ENCODE results near the gene IKZF3.
"Not testable (repeated sequence)": the region's sequence is repeated elsewhere in the genome, so short reads cannot be mapped to it uniquely, and the experiment has no call there.

Gene IKZF3

DNA sequence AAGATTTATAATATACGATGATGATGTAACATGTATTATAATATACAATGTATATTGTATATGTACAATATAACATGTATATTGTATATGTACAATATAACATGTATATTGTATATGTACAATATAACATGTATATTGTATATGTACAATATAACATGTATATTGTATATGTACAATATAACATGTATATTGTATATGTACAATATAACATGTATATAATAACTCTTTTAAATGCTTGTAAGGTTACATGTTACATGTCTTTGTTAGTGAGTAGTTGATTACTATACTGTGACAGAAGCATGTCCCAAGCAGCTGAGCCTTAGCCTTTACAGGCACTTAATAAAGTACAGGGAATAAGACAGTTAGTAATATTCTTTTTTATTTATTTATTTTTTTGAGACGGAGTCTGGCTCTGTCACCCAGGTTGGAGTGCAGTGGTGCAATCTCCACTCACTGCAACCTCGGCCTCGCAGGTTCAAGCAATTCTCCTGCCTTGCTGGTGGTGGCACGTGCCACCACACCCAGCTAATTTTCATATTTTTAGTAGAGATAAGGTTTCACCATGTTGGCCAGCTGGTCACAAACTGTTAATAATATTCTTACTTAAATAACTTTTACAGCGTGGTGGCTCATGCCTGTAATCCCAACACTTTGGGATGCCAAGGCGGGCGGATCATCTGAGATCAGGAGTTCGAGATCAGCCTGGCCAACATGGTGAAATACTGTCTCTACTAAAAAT is 8.0 kb downstream of the IKZF3 start:
- not testable (repeated sequence) for DNase-seq (ENCODE audit: low read depth, low spot score)

DNA sequence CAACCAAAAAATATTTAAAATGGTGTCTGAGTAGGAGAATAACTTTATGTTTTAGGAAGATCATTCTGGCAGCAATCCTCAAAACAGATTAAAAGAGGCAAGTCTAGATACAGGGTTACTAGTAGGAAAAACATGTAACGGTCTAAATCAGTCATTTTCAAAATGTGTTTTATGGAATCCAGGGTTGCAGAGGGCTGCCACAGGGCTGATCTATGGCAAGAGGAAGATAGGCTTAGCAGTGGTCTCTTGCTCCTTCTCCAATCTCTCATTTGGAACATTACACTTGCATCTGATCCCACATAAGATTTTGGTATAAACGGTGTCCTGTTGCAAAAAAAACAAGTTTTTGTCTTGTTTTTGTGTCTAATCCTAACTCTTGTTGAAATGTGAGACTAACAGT is 9.2 kb downstream of the IKZF3 start:
- DNase-seq (ENCODE audit: low read depth, low spot score), result no peak

DNA sequence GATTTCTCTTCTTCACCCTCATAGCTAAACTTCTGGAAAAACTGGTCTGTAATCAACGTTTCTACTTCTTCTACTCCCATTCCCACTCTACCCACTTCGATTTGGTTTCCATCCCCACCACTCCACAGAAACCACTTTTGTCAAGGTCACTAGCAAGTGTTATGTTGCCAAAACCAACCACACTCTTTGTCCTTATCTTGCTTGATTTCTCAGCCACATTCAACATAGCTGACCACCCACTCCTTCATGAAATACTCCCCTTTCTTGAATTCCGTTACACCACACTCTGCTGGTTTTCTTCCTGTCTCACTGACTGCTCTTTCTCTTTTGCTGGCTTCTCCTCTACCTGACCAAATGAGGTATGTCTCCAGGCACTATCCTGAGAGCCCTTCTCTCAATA is 11.9 kb downstream of the IKZF3 start:
- no peak for DNase-seq (ENCODE audit: low read depth, low spot score)

DNA sequence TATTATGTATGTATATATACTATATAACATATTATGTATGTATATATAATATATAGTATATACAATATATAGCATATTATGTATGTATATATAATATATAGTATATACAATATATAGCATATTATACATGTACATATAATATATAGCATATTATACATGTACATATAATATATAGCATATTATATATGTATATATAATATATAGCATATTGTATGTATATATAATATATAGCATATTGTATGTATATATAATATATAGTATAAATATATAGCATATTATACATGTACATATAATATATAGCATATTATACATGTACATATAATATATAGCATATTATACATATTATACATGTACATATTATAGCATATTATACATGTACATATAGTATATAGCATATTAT is 13.9 kb downstream of the IKZF3 start:
- DNase-seq (ENCODE audit: low read depth, low spot score), result not testable (repeated sequence)

DNA sequence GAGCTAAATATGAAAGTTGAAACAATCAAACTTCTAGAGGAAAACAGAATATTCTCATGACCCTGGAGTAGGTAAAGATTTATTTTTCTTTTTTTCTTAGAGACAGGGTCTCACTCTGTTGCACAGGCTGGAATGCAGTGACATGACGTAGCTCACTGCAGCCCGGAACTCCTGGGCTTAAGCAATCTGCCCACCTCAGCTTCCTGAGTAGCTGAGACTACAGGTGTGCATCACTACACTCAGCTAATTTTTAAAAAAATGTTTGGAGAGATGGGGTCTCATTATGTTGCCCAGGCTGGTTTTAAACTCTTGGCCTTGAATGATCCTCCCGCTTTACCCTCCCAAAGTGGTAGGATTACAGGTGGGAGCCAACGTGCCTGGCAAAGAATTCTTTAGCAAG is 15.5 kb downstream of the IKZF3 start:
- DNase-seq (ENCODE audit: low read depth, low spot score), result no peak

DNA sequence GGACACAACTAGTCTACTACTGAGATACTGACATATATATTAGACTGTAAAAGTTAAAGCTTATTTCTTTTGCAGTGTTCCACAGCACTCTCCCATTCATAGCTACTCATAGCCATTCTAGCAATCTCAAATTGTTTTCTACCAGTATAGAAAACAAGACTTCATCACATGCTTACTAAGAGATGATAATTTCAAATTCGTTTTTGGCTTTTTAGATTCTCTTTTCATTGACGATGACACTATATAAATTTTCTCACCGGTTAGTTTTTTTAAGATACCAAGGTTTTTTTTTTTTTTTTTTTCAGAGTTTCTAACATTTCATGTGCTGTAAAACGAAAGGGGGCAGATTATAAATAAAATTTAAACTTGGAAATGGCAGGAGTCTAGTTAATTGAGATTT is 17.9 kb downstream of the IKZF3 start:
- no peak for DNase-seq (ENCODE audit: low read depth, low spot score)

DNA sequence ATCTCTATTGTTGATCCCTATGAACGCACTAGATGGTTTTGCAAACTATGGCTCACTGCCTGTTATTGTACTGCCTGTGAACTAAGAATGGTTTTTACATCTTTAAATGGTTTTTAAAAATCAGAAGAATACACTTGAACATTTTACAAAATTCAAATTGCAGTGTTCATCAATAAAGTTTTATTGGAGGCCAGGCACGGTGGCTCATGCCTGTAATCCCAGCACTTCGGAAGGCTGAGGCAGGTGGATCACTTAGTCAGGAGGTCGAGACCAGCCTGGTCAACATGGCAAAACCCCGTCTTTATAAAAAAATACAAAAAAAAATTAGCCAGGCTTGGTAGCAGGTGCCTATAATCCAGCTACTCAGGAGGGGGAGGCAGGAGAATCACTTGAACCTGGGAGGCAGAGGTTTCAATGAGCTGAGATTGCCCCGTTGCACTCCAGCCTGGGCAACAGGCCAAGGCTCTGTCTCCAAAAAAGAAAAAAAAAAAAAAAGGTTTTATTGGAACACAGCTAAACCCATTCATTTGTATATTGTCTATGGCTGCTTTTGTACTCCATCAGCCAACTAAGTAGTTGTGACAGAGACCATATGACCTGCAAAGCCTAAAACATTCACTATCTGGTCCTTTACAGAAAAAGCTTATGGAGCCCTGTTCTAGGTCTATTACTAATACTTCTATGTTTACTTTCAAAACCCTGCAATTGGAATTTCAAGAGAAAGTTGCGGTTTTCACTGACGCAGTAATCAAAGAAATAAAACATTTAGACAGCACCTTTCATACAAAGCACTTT is 18.9 kb downstream of the IKZF3 start:
- DNase-seq (ENCODE audit: low read depth, low spot score), result no peak

DNA sequence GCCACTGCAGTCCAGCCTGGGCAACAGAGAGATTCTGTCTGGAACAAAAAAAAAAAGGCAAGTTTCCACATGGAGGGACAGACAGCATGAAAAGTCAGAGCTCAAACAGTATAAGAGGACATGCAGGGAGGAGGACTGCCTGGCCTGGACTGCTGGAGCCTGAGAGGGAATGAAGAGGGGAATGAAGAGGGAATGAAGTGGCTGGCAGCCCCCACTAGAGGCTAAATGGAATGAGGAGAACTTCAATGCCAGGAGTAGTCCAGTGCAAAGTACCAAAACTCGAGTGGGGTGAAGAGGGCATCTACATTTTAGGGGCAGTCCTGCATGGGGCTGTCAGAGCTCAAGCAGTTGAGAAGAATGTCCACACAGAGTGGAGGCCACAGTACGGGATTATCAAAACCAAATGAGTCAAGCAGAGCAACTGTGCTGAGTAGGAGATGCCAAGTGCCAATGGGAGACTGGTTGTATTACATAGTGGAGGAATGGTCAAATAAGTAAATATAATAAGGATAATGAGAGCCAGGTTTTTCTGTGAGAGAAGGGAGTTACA is 22.9 kb downstream of the IKZF3 start:
- DNase-seq (ENCODE audit: low read depth, low spot score), result no peak

DNA sequence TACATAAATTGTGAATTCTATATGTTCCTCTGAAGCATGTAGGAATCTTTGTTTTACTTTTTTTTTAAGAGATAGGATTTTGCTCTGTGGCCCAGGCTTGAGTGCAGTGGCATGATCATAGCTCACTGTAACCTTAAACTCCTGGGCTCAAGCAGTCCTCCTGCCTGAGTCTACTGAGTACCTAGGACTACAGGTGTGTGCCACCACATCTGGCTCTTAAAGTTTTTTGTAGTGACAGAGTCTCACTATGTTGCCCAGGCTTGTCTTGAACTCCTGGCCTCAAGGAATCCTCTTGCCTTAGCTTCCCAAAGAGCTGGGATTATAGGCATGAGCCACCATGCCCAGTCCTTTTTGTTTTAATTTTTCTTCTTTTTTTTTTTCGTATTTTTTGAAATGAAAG is 25.3 kb downstream of the IKZF3 start:
- no peak for DNase-seq (ENCODE audit: low read depth, low spot score)

DNA sequence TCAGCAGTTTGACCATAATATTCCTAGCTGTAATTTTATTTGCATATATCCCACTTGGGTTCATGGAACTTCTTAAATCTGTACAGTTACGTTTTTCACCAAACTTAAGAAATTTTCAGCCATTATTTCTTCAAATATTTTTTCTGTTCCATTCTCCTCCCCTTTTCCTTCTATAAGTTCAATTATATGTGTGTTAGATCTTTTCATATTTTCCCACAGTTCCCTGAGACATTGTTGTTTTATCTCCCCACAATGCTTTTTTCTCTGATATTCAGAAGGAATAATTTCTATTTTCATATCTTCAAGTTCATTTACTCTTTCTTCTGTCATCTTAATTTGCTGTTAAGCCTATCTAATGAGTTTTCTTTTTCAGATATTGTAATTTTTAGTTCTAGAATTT is 26.1 kb downstream of the IKZF3 start:
- DNase-seq (ENCODE audit: low read depth, low spot score), result no peak

DNA sequence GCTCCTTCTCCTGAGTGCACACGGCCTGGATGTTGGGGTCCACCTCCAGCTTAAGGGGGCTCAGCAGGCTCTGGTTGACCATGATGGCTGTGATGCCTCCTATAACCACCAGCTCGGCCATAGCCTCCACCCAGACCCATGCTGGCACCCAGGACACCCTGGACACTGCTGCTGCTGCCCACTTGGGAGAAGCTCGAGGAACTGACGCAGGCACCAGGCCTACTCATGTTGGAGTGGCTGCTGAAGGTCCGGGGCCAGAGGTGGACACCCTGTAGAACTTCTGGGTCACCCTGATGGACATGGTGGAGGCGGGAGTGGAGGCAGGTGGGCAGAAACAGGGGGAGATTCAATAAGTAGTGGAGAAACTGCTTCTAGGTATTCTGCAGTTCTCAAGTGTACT is 28.0 kb downstream of the IKZF3 start:
- DNase-seq (ENCODE audit: low read depth, low spot score), result no peak

DNA sequence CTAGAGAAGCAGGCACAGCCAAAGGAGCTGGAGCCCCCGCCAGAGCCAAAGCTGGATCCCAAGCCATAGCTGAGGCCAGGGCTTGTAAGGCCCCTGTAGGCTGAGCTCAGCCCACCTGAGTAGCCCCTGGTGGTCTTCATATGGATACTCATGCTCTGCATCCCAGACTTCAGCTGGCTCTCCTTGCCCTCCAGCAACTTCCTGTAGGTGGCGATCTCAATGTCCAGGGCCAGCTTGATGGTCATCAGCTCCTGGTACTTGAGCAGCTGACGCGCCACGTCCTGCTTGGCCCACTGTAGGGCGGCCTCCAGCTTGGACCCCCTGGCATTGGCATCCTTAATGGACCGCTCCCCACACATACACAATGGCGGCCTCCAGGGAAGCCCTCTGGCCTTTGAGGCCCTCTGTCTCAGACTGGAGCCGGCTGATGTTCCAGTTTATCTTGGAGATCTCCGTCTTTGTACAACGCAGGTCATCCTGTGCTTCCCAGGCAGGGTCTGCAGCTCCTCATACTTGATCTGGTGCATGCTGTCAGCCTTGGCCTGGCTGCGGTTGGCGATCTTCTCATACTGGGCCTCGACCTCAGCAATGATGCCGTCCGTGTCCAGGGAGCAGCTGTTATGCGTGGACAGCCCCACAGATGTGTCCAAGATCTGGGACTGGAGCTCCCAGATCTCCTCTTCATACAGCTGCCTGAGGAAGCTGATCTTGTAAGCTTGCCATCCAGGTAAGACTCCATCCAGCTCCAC is 28.9 kb downstream of the IKZF3 start:
- DNase-seq (ENCODE audit: low read depth, low spot score), result no peak

DNA sequence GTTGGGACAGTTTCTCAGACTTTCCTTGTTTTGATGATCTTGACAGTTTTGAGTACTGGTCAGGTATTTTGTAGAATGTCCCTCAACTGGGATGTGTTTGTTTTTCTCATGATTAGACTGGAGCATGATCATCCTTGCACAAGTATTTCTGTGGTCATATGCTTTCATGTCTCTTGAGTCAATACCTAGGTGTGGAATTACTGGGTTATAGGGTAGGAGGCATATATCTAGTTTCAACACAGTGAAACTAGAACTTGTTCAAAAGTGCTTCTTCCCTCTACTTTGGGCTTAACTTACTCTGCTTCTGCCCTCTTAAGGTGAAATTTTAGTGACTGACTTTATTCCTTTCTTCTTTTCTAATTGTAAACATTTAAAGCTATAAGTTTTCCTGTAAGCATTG is 30.1 kb downstream of the IKZF3 start:
- no peak for DNase-seq (ENCODE audit: low read depth, low spot score)

DNA sequence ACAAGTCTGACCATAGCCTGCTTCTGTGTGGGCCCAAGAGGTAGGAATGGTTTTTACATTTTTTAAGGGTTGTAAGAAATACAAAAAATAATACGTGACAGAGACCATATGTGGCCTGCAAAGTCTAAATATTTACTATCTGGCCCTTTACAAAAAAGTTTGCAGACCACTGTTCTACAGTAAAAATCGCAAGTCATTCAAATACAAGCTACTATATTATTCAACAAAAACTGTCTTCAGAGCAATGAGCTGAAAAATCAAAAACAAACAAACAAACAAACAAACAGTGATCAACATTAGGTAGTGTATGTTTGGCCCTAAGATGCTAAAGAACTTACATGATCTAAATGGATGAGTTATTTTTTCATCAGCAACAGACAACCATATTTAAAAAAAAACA is 32.5 kb downstream of the IKZF3 start:
- DNase-seq (ENCODE audit: low read depth, low spot score), result no peak

DNA sequence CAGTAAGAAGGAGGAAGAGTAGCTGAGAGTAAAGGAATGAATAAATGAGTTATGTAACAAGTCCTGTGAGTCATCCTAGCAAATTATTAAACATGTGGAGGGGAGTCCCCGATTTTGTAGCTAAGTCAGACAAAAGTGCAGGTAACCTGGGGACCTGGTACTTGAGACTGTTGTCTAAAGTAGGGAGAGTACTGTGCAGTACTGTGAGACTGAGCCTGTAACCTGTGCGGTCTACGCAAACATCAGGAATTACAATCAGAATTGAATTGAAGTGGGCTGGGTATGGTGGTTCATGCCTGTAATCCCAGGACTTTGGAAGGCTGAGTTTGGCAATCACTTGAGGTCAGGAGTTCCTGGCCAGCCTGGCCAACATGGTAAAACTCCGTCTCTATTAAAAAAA is 35.7 kb downstream of the IKZF3 start:
- DNase-seq (ENCODE audit: low read depth, low spot score), result no peak

DNA sequence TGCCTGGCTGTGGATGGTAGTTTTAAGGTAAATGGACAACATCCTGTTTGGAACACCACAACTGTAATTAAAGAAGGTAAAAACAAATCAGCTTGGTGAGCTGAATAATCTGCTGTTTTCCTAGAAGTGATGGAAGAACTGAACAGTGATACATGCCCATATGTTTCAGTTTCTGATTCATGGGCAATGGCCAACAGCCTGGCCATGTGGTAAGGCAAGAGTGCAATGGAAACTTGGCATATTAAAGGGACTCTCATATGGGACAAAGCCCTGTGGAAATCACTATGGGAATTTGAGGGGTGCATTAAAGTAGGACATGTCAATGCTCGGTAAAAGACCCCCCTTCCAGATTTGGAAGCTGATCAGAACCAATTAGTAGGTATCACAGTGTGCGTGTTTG is 37.8 kb downstream of the IKZF3 start:
- no peak for DNase-seq (ENCODE audit: low read depth, low spot score)

DNA sequence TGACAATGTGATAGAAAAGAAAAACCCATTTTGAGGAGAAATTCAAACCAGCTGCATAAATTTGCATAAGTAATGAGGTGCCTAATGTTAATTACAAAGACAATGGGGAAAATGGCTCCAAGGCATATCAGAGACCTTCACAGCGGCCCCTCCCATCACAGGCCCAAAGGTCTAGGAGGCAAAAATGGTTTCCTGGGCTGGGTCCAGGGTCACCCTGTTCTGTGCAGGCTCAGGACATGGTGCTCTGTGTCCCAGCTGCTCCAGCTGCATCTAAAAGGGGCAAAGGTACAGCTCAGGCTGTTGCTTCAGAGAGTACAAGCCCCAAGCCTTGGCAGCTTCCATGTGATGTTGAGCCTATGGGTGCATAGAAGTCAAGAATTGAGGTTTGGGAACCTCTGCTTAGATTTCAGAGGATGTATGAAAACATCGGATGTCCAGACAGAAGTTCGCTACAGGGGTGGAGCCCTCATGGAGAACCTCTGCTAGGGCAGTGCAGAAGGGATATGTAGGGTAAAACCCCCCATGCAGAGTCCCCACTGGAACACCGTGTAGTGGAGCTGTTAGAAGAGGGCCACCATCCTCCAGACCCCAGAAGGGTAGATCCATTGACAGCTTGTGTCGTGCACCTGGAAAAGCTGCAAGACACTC is 40.6 kb downstream of the IKZF3 start:
- no peak for DNase-seq (ENCODE audit: low read depth, low spot score)

DNA sequence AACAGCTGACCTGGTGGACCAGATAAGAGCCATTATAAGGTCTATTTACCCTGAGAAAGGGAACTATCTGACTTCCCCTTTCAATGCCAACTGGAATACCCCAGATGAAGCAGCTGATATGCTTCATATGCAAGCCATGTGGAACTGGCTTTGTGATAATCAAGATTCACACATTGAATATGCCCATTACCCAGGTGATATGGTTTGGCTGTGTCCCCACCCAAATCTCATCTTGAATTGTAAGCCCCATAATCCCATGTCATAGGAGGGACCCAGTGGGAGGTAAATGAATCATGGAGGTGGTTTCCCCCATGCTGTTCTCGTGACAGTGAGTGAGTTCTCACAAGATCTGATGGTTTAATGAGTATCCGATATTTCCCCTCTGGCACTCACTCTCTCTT is 42.1 kb downstream of the IKZF3 start:
- no peak for DNase-seq (ENCODE audit: low read depth, low spot score)

DNA sequence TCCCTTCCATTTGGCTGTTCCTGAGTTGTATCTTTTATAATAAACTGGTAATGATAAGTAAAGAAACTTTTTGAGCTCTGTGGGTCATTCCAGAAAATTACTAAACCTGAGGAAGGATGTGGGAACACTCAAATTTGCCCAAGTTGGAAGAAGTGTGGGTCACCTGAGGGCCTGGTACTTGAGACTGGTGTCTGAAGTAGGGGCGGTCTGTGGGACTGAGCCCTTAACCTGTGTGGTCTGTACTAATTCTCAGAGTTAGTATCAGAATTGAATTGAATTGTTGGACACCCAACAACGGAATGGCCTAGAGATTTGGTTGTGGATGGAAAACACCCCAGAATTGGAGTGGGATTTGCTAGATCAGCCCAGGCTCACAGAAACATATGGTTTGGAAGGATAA is 43.1 kb downstream of the IKZF3 start:
- DNase-seq (ENCODE audit: low read depth, low spot score), result no peak

DNA sequence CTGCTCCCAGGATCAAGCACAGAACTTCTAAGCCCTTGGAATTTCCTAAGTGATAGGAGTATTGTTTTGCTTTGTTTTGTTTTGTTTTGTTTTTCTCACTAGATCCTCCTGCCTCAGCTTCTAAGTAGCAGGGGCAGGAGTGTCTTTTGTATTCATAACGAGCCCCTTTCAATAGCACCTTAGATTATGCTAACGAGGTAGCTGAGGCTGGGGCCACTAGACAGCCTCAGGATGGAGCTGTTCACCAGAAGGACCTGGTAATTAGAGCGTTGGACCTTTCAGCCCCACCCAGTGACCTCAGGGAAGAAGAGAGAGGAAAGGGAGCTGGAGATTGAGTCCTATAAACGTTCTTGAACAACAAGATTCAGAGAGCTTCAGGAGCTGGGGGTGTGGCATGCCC is 43.6 kb downstream of the IKZF3 start:
- DNase-seq (ENCODE audit: low read depth, low spot score), result no peak

DNA sequence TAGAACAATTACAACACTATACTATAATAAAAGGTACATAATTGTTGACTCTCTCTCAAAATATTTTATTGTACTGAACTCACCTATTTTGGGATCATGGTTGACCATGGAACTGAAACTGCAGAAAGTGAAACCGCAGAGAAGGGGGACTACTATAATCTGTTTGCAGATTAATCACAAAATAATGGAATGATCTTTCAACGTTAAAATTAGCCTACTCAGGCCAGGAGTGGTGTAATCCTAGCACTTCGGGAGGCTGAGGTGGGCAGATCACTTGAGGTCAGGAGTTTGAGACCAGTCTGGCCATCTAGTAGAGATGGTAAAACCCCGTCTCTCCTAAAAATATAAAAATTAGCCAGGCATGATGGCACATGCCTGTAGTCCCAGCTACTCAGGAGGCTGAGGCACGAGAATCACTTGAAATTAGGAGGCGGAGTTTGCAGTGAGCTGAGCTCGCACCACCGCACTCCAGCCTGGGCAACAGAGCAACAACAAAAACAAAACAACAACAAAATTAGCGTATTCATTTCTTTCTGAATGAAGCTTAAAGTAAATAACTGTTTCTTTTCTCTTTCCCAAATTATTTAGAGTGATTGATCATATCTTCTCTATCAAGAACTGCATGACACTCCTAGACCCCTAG is 45.6 kb downstream of the IKZF3 start:
- no peak for DNase-seq (ENCODE audit: low read depth, low spot score)

Measured in brain pericyte (primary cell).